BE2C (cell line): ENCODE measurements around the gene CABLES2.

Source experiments
- DNase-seq: peaks from one replicate; pipeline ENCODE4 v3.0.0-alpha.2; 2020
- H3K27me3 ChIP-seq: fragments of 250-450 bp; sonication (Bioruptor Pico); 2 replicates; pipeline ENCODE4 v1.5.1; 2020; ENCODE audit warnings: mild to moderate bottlenecking
- H3K36me3 ChIP-seq: fragments of 250-450 bp; sonication (Bioruptor Pico); 2 replicates; pipeline ENCODE4 v1.5.1; 2020; ENCODE audit warnings: mild to moderate bottlenecking
- H3K4me1 ChIP-seq: fragments of 250-450 bp; sonication (Bioruptor Pico); 2 replicates; pipeline ENCODE4 v1.5.1; 2020
- H3K4me3 ChIP-seq: 2 replicates; pipeline ENCODE4 v1.5.1; 2011; ENCODE audit warnings: low read depth, low read length
- H3K9me3 ChIP-seq: fragments of 250-450 bp; sonication (Bioruptor Pico); 2 replicates; pipeline ENCODE4 v1.5.1; 2020
- CTCF ChIP-seq: IDR thresholded peaks from 2 replicates; pipeline ENCODE4 v1.5.1; 2012; ENCODE audit warnings: mild to moderate bottlenecking, low read depth, low read length

Gene CABLES2

GRCh38 chr20:62408055-62408454, 970 bp upstream of the CABLES2 start:
- H3K4me3 ChIP-seq = no peak overlapping the region
- no peaks in the 10 kb centered on the region for H3K9me3 ChIP-seq
- H3K36me3 ChIP-seq = no peaks in the 10 kb centered on the region
- no peaks in the 10 kb centered on the region for H3K27me3 ChIP-seq
- TF ChIP-seq CTCF = no peak
- no peak for DNase-seq
- H3K4me1 ChIP-seq = peaks cover 9% of the 10 kb centered on the region

GRCh38 chr20:62406635-62407176, 379 bp downstream of the CABLES2 start:
- no peaks in the 10 kb centered on the region for H3K9me3 ChIP-seq
- TF ChIP-seq CTCF = no peak

GRCh38 chr20:62405981-62406513, 1.0 kb downstream of the CABLES2 start:
- H3K36me3 ChIP-seq = no peaks in the 10 kb centered on the region
- H3K4me3 ChIP-seq = peak overlapping the region; percentile 66
- H3K9me3 ChIP-seq = no peaks in the 10 kb centered on the region
- H3K27me3 ChIP-seq = no peaks in the 10 kb centered on the region
- TF ChIP-seq CTCF = no peak
- H3K4me1 ChIP-seq = peaks cover 9% of the 10 kb centered on the region
- no peak for DNase-seq

More at GRCh38 chr20:62406635-62407176, 379 bp downstream of the CABLES2 start:
- DNase-seq = no peak
- Histone ChIP-seq H3K4me1 (peaks cover 9% of the 10 kb centered on the region), H3K27me3 (no peaks in the 10 kb centered on the region), H3K36me3 (no peaks in the 10 kb centered on the region), H3K4me3 (peak overlapping the region; percentile 66)

GRCh38 chr20:62405108-62405980, 1.7 kb downstream of the CABLES2 start:
- no peaks in the 10 kb centered on the region for H3K36me3 ChIP-seq
- peak; percentile 62 for TF ChIP-seq CTCF
- H3K4me3 ChIP-seq = no peak overlapping the region
- H3K9me3 ChIP-seq = no peaks in the 10 kb centered on the region
- peak; percentile 63 for DNase-seq
- peaks cover 5% of the 10 kb centered on the region for H3K4me1 ChIP-seq
- H3K27me3 ChIP-seq = no peaks in the 10 kb centered on the region

- TF ChIP-seq CTCF = no peak
- H3K4me1 ChIP-seq = peaks cover 4% of the 10 kb centered on the region
- no peaks in the 10 kb centered on the region for H3K27me3 ChIP-seq
- no peaks in the 10 kb centered on the region for H3K9me3 ChIP-seq
- H3K36me3 ChIP-seq = no peaks in the 10 kb centered on the region
- no peak overlapping the region for H3K4me3 ChIP-seq
- DNase-seq = no peak
These were observed 2.4 kb downstream of the CABLES2 start for GRCh38 chr20:62404761-62405107.
